Ovary (tissue), 9 donors: ENCODE measurements around the gene CEMP1. TPM values are rescaled to one million over a fixed set of nuclear protein-coding genes. Genes with fewer than 3 reads are reported as not detected.
A peak's percentile ranks its signal among the peaks of the same experiment; 100 is the strongest.

Experiments used
- DNase-seq, 5 donors: peaks; one replicate each; pipeline ENCODE4 v3.0.0-alpha.2; 2019 to 2020
- H3K27ac ChIP-seq, 2 donors: fragments of 200-600 bp; one replicate each; pipeline versions ENCODE4 v1.5.1 to v1.8.0; 2019 to 2022
- H3K27me3 ChIP-seq: fragments of 200-600 bp; one replicate; pipeline ENCODE4 v1.8.0; 2022
- H3K36me3 ChIP-seq: fragments of 200-600 bp; sonication (generic); one replicate; pipeline ENCODE4 v1.5.1; 2019
- H3K4me1 ChIP-seq: one replicate; pipeline ENCODE4 v1.8.1; 2013; ENCODE audit warnings: mild to moderate bottlenecking, moderate library complexity; ENCODE audit not compliant: insufficient read depth
- H3K4me3 ChIP-seq: fragments of 200-600 bp; sonication (generic); one replicate; pipeline ENCODE4 v1.5.1; 2017
- H3K9me3 ChIP-seq, 2 donors: fragments of 200-600 bp in 1 of 2; sonication (generic) in 1 of 2; one replicate each; pipeline versions ENCODE4 v1.5.1 to v1.8.1; 2013 to 2019; ENCODE audit warnings: mild to moderate bottlenecking in 1 of 2, moderate library complexity in 1 of 2
- CTCF ChIP-seq, 3 donors: fragments of 450-650 bp in 2 of 3; fragments of 200-600 bp in 1 of 3; IDR thresholded peaks; one replicate each; pipeline versions ENCODE4 v1.5.1 to v1.8.0; 2016 to 2022; ENCODE audit warnings: antibody characterized with exemption in 3 of 3, mild to moderate bottlenecking in 1 of 3
- EP300 ChIP-seq: sonication (generic); formaldehyde crosslinking; IDR thresholded peaks from one replicate; pipeline ENCODE4 v1.6.1; 2017; ENCODE audit warnings: antibody characterized with exemption
- POLR2A ChIP-seq: fragments of 450-650 bp; IDR thresholded peaks from one replicate; pipeline ENCODE4 v1.6.1; 2017; ENCODE audit warnings: antibody characterized with exemption, mild to moderate bottlenecking, moderate library complexity
- WGBS, 3 donors: extraction: QIAGEN DNeasy Blood & Tissue Kit in 1 of 3; methylation state at CpG; one replicate each; pipeline versions ENCODE4 v1.1.5 to v1.1.7; 2013 to 2017; 5-methylcytosine and 5-hydroxymethylcytosine counted together
- intact Hi-C, 4 donors: fragments of 100-400 bp; cut with DNase I; formaldehyde crosslinking; loops; one replicate each; pipeline versions ENCODE4 v1.11.0 to v1.15.1; 2022 to 2023
- polyA plus RNA-seq, 2 donors: library from polyadenylated mRNA; stranded (reverse); fragments of 200-250 nt in 1 of 2; fragments of 350-450 nt in 1 of 2; fragmentation: Illumina TruSeq in 1 of 2; extraction: RNeasy Lipid Tissue Mini Kit (QIAGEN cat#74804) in 1 of 2; gene quantifications; one replicate each; pipeline ENCODE4 v1.2.3, GENCODE V29; 2013 to 2014
- total RNA-seq, 7 donors: library from RNA; depleted of rRNA in 2 of 7; stranded (reverse); fragments of >200 nt in 2 of 7; fragmentation: NEBNext Ultra II Directional in 3 of 7; extraction: Animal tissue kit (Norgen Biotek cat#: 25700) in 3 of 7; gene quantifications; one replicate each; pipeline versions ENCODE4 v1.1.0 to v1.2.4, GENCODE V29; 2016 to 2023
- donor health status: DM: no; HTN: no; CAD: no; lungs with moderate emphysema.
- donor health status: DM: no; HTN: no; CAD: no.
- donor health status: Bipolar disorder and iron deficiency.
- donor health status: DM: yes; HTN: yes; CAD: no.
- donor health status: DM: no; HTN: no; CAD: no.
- donor health status: DM: yes; HTN: yes; CAD: no.

Gene CEMP1
- total and polyA plus RNA-seq, 9 donors, result 0.33 to 1.0 (median 0.37) TPM; not detected in 4

DNA sequence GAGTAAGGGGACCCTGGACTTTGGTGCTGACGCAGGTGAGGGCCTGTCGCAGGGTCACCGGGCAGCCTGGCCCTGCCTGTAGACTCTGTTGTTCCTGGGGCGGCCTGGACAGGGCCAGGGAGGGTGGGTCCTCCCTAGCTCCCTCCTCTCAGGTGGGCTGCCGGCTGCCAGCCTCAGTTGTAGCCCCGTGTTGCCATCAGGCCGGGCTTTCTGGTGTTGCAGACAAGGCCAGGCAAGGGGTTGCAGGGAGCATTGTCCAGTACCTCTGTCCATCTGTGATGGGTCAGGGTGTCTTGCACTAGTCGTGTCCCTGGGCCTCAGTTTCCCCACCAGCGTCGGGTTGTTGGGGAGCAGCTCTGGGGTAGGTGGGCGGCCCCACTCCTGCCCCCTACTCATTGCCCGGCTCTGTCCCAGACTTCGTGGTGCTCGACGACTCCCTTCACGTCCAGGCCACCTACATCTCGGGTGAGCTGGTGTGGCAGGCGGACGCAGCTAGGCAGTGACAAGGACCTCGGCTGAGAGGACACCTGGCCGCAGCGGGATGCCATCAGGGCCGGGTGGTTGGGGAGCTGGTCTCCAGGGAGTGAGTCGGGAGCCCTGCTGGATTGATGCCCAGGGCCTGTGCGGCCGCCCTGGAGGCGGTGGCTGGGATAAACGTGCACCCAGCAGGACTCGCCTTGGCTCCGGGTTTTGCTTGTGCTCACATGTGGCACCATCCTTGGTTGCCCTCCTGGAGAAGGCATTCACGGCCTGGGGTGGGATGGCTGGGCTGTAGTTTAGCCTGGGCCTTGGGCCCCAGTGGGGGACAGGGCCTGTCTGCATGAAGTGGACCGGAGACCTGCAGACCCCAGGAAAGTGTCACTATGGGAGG is 1.9 kb downstream of the CEMP1 start:
- no peak overlapping the region for H3K4me3 ChIP-seq
- H3K36me3 ChIP-seq, result no peaks in the 10 kb centered on the region
- WGBS, 3 donors, result 70 to 89% (median 86%) methylated on average over 10 to 32 of the region's 32 CpGs
- intact Hi-C loops, result no loop called here
- peaks cover 2% of the 10 kb centered on the region for H3K4me1 ChIP-seq
- peak in 3 of 5 donors; percentile 31 to 53 (median 44) for DNase-seq
- H3K27me3 ChIP-seq, result no peaks in the 10 kb centered on the region
- no peak for TF ChIP-seq CTCF (IDR thresholded peaks at IDR 0.05)
- H3K9me3 ChIP-seq, result no peaks in the 10 kb centered on the region
- no peak overlapping the region for H3K27ac ChIP-seq

- 90 to 93% (median 90%) methylated on average over 23 to 36 of the region's 36 CpGs for WGBS, 3 donors
- DNase-seq, result peak in 1 of 5 donors; percentile 33
- intact Hi-C loops, result no loop called here
- Histone ChIP-seq H3K4me3 (no peak overlapping the region), H3K27me3 (no peaks in the 10 kb centered on the region), H3K36me3 (no peaks in the 10 kb centered on the region), H3K27ac (no peak overlapping the region), H3K9me3 (no peaks in the 10 kb centered on the region), H3K4me1 (peaks cover 2% of the 10 kb centered on the region)
- TF ChIP-seq POLR2A (no peak), EP300 (no peak), CTCF (IDR thresholded peaks at IDR 0.05) (no peak)
Measured at GRCh38 chr16:2528161-2529060, 2.8 kb downstream of the CEMP1 start.

DNA sequence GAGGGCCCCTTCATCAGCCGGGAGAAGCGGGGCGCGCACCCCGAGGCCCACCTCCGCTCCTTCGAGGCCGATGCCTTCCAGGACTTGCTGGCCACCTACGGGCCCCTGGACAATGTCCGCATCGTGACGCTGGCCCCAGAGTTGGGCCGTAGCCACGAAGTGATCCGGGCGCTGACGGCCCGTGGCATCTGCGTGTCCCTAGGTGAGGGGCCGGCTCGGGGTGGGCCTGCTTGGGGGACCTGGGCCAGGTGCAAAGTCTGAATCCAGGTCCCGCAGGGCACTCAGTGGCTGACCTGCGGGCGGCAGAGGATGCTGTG is 3.5 kb downstream of the CEMP1 start:
- TF ChIP-seq EP300 (no peak), CTCF (IDR thresholded peaks at IDR 0.05) (no peak), POLR2A (no peak)
- no peaks in the 10 kb centered on the region for H3K36me3 ChIP-seq
- no peak overlapping the region for H3K4me3 ChIP-seq
- H3K9me3 ChIP-seq, result no peaks in the 10 kb centered on the region
- 94 to 95% (median 94%) methylated on average over 24 of the region's 24 CpGs for WGBS, 3 donors
- intact Hi-C loops, result no loop called here
- no peaks in the 10 kb centered on the region for H3K27me3 ChIP-seq
- H3K4me1 ChIP-seq, result peaks cover 2% of the 10 kb centered on the region
- DNase-seq, result peak in 1 of 5 donors; percentile 37
- H3K27ac ChIP-seq, result no peak overlapping the region

- TF ChIP-seq CTCF (IDR thresholded peaks at IDR 0.05) (no peak), POLR2A (no peak)
- intact Hi-C loops, result no loop called here
Measured at GRCh38 chr16:2527071-2527783, 4.0 kb downstream of the CEMP1 start.

More at GRCh38 chr16:2527071-2527783, 4.0 kb downstream of the CEMP1 start:
- Histone ChIP-seq H3K9me3 (no peaks in the 10 kb centered on the region), H3K36me3 (no peaks in the 10 kb centered on the region), H3K27me3 (no peaks in the 10 kb centered on the region), H3K4me3 (no peak overlapping the region), H3K27ac (no peak overlapping the region), H3K4me1 (peaks cover 2% of the 10 kb centered on the region)
- 77 to 80% (median 79%) methylated on average over 9 to 12 of the region's 12 CpGs for WGBS, 3 donors
- peak in 2 of 5 donors; percentile 19 to 28 for DNase-seq
